Stimulated activated CD4-positive, alpha-beta T cell treated with anti-CD3 and anti-CD28 coated beads, Interleukin-4, amount 100 ng/mL, for 48 hours (primary cell): ENCODE results near the gene MGLL.
"Not testable (repeated sequence)": the region's sequence is repeated elsewhere in the genome, so short reads cannot be mapped to it uniquely, and the experiment has no call there.

Source experiments
- DNase-seq, 2 donors: peaks; one replicate each; pipeline ENCODE4 v3.0.0-alpha.2; 2020; ENCODE audit warnings: low read depth in 2 of 2

Gene MGLL

DNA sequence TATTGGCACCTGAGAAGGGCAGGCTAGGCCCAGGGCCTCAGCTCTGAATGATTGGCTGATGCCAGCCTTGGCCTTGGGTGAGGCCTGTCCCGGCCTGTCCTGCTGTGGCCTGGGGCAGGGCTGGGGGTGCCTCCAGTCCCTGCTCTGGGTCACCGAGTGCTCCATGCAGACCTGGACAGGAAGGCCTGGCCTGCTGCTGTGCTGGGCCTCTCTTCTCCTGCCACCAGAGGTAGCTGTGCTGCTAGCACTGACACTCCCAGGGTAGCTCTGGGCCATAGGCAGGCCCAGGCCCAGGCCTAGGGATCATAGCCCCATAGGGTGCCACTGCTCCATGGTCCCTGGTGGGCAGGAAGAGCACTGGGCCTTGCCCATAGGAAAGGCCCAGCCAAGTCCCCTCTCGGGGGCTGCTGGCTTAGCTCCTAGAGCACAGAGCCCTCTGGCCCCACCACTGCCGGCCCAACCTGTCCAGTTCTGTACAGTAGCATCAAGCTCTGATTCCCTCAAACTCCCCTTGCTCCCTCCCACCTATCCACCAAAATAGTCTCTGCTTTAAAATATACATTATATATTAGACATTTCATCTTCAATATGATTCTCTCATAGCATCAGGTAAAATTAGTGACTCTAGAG is 131.4 kb downstream of the MGLL start:
- no peak for DNase-seq

DNA sequence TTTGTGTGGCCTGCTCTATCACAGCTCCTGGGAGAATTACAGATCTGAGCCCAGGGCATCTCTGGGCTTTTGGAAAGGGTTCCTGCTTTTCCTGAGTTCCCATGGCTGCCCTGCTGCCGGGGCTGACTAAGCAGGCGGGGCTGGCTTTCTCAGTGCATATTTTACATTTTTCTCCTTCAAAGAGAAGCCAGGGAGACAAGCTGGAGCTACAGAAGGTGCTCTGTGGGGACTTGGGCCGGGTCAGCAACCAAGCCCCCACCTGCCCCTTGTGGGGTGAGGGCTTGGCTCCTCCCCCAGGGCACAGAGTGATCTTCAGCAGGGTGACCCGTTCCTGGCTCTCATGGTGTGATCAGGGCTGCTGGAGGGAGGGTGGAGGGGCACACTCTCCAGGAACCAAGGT is 132.2 kb downstream of the MGLL start:
- no peak for DNase-seq

- no peak for DNase-seq
Measured at GRCh38 chr3:127689266-127689860, 133.0 kb downstream of the MGLL start.

DNA sequence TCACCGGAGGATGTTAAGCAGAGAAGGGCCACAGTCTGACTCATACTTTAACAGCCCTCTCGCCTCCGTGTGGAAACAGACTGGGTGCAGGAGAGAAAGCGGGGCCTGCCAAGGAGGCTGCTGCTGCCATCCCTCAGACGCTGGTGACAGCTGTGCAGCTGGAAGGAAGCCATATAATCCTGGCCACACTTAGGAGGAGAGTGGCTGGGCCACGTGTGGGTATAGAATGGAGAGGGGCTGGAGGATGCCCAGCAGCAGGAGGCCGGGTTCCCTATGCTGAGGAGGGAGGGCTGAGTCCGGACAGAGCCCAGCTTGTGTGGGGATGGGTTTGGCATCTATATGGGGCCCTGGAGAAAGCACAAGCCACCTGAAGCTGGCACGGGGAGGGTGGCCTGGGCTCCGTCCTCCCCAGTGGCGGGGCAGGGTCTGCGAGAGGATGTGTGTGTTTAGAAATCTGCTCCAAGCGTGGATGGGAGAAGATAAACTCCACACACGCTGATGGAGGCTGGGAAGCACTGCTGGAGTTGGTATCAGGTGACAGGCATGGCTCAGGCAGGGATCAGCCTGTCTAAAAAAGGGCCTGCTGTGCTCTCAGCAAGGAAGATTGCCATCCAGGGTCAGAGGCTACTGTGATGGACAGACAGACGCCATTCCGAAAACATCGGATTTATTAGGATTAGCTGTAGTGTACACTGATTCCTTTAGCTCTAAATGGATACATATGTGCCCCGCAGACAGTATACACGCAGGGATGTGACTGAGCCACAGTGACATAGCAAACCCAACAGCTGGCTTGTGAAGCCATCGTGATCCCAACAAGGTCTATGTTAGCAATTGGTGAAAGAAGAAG is 133.7 kb downstream of the MGLL start:
- no peak for DNase-seq

DNA sequence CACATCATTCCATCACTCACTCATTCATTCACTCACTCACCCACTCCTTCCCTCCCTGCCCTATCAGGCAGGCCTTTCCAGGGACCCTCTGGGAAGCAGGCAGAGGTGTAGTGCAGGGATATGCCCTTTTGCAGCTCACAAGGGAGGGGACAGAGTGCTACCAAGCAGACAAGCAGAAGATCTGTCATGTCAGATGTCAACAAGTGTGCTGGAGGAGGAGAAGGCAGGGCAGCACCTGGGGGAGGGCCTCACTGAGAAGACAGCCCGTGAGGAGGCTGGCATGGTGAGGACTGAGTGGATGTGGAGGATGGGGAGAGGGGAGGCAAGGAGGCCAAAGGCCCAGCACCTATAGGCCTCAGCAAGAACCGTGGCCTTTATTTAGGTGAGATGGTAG is 134.3 kb downstream of the MGLL start:
- no peak for DNase-seq

DNA sequence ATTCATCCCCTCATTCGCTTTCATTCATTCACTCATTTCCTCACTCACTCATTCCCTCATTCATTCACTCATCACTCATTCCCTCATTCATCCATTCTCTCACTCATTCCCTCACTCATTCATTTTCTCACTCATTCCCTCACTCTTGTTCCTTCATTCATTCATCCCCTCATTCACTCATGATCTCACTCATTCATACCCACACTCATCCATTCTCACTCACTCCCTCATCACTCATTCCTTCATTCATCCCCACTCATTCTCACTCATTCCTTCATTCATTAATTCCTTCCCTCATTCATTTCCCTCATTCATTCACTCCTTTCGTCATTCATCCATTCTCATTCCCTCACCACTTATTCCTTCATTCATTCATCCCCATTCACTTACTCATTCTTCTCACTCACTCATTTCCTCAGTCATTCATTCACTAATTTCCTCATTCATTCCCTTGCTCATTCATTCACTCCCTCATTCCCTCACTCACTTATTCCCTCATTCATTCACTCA is 135.0 kb downstream of the MGLL start:
- no peak for DNase-seq

DNA sequence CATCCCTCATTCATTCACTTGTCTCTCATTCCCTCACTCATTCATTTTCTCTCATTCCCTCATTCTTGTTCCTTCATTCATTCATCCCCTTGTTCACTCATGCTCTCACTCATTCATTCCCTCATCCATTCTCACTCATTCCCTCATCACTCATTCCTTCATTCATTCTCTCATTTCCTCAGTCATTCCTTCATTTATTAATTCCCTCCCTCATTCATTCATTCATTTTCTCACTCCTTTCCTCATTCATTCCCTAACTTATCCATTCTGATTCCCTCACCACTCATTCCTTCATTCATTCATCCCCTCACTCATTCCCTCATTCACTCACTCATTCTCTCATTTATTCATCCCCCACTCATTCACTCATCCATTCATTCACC is 135.8 kb downstream of the MGLL start:
- no peak for DNase-seq

DNA sequence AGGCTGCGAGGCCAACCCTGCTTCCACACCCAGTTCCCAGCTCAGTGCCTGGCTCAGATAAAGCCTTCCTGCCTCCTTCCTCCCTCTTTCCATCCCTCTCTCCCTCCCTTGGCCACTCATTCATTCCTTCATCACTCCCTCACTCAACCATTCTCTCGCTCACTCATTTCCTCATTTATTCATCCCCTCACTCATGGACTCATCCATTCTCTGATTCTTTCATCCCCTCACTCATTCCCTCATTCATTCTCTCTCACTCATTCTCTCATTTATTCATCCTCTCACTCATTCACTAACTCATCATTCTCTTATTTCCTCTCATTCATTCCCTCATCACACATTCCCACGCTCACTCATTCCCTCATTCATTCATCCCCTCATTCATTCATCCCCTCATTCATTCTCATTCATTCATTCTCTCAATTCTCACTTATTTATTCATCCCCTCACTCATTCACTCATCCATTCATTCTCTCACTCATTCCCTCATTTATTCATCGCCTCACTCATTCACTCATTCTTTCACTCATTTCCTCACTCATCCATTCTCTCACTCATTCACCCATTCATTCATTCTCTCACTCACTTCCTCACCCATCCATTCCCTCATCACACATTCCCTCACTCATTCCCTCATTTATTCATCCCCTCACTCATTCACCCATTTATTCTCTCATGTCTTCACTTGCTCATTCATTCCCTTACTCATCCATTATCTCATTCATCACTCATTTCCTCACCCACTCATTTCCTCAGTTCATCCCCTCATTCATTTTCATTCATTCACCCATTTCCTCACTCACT is 136.4 kb downstream of the MGLL start:
- DNase-seq: no peak

DNA sequence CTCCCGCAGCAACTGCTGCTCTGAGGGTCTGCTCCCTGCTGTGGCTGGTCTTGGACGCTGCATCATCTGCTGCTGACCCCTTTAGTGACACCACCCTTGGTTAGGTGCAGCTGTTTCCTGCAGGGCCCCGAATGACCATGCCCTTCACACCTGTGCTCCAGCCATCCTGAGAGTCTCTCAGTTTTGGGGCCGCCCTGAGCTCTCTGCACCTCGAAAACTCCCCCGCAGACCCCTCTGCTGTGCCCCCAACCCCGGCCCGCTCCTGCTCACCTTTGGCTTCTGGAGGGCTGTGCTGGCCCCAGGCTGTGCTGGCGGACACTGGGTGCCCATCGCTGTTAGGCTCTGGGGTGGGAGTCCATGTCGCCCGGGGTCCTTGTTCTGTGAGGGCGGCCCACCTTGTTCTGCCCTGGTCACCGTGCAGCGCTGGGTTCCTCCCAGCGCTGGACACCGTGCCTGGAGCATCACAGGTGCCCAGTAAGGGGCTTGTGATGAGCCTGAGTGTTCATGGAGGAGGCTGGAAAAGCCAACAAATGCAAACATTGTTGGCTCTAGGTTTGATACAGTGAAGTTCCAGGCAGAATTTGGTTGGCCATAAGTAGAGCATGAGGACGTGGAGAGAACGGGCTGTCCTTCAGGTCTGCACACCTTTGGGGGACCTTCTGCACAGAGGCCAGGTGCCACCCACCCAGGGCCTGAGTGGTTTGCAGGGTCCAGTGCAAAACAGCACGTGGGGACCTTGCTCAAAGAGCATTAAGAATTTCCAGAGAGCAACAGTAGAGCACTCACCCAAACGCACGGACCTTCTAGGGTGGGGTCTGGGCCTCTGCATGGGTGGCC is 137.2 kb downstream of the MGLL start:
- no peak for DNase-seq

DNA sequence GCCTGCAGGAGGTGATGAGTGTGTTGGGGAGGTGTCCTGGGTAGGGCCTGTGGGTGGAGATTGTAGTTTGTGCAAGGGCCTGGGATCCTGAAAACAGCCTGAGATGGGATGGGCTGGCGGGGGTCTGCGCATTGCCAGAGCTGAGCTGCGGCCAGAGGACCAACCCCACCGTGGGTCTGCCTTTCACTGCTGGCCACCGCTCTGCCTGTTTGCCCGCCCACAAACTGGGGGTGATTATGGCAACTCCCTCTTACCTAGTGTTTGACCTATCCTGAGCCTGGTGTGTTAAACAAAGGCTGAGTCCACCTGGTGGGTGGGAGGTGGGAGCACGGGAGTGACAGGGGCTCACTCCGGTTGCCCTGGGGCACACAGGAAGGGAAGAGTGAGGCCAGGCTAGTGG is 139.8 kb downstream of the MGLL start:
- no peak for DNase-seq

GRCh38 chr3:127682175-127682554 is 140.2 kb downstream of the MGLL start:
- not testable (repeated sequence) for DNase-seq

- no peak for DNase-seq
Measured at GRCh38 chr3:127680798-127681221, 141.5 kb downstream of the MGLL start.

- no peak for DNase-seq
Measured at GRCh38 chr3:127680146-127680661, 142.1 kb downstream of the MGLL start.

- no peak for DNase-seq
Measured at GRCh38 chr3:127679534-127680145, 142.7 kb downstream of the MGLL start.

- DNase-seq: no peak
Measured at GRCh38 chr3:127678611-127679533, 143.4 kb downstream of the MGLL start.

DNA sequence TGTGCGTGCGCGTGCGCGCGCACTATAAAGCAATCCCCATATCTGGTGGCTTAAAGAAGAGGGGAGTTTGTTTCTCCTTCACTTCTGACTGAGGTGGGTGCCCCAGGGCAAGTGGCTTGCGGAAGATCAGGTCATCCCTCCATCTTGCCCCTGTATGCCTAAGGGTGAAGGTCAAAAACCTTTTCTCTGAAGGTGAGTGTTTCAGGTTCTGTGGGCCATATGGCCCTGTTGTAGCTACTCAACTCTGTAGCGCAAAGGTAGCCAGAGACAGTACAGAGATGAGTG is 144.1 kb downstream of the MGLL start:
- DNase-seq: no peak

DNA sequence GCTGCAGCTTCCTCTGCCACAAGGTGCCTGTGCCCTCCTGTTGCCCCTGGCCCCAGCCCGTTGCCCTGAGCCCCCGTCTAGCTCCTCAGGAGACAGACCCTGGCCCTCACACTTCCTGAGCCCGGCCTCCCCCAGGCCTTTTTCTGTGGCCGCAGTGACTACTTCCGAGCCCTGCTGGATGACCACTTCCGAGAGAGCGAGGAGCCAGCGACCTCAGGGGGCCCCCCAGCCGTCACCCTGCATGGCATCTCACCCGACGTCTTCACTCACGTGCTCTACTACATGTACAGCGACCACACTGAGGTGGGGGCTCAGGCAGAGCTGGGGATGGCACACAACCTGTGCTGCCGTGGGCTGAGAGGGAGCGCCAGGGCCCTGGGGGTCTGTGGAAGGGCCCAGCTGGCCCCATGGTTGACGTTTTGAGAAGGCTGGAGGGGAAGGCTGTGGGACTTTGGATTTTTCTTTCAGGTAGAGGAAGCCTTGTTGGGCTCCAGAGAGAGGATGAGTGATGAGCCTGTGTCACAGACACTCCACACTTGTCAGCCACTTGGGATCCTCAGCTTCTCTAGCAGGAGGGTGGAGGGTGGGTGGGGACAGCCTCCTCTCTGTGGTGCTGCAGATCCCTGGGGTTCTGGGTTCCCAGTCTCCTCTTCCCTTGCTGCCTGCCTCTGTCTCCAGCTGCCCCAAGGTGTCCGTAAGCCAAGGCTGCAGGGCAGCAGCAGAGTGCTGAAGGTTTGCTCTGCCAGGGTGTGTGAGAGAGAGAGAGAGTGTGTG is 144.6 kb downstream of the MGLL start:
- DNase-seq: no peak

DNA sequence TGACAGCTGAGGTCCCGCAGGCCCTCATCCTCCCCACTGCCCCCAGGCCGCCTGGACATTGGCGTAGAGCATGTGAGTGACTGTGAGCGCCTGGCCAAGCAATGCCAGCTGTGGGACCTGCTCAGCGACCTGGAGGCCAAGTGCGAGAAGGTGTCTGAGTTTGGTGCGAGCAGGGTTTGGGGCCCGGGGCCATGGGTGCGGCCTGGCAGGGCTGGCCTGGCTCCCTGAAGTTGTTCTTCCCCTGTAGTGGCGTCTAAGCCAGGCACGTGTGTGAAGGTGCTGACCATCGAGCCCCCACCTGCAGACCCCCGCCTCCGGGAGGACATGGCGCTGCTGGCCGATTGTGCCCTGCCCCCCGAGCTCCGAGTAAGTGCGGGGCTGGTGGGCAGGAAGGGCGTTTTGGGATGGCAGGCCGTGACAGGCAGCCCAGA is 145.4 kb downstream of the MGLL start:
- no peak for DNase-seq

DNA sequence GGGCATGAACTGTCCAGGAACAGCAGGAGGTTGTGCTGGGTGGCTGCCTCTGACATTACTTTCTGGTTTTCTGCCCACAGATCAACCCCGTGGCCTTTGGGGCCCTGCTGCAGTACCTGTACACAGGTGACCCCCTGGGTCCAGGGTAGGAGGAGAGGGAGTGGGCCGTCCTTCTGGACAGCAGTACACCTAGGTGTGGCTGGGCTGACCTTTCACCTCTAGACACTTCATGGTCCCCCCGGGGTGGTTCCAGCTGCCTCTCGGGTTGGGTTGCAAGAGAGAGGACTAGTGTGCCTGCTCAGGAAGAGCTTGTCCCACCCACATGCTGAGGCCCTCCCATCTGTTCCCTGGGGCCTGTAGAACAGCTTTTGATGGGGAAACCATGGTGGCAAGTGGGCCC is 145.9 kb downstream of the MGLL start:
- DNase-seq: no peak
